GM18526 (cell line): ENCODE data around the gene HOXB6.

Experiments
- POLR2A ChIP-seq: IDR thresholded peaks from 3 replicates; pipeline ENCODE4 v1.6.1; 2011; ENCODE audit not compliant: insufficient read length; ENCODE audit errors: extremely low read depth

HOXB6 gene

DNA sequence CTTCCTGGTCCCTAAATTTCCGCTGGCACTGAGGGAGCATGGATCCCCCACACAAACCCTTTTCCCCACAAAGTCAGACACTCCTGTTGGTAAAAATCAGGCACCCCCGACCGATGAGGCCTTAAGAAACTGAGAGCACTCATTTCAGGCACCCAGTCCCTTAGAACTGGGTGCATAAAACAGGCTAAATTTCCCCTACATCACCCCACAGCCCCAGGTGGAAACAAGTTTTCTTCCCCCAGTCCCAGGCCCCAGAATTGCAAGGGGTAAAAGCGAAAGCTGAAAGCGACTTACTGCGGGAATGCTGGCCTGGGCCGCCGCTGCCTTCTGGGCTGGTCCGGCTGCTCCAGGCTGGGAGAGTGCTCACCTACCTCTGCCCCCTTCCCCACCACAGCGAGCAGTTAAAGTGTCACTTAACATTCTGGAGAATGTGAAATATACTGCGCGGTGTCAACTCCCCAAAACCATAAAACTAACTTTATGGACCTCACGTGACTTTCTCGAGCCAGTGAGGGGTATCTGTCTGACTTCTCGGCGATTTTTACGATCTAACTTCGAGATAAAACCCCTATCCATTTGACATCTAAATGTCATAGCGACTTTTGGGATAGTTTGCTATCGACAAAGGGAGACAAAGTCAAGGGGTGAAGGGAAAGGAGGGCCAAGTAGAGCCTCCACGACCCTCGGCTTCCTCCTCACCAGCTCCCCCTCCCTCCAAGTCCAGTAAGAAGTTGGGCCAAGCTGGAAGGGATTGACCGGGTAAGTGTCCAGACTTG lies 14.8 kb downstream of the HOXB6 start, which contains the start of gene HOXB3:
HOXB3 (minus strand) TSS at position 411 of the 776 bp plus-strand sequence. CDS start 37,767 bp downstream, outside the sequence.
- TF ChIP-seq POLR2A, result no peak

DNA sequence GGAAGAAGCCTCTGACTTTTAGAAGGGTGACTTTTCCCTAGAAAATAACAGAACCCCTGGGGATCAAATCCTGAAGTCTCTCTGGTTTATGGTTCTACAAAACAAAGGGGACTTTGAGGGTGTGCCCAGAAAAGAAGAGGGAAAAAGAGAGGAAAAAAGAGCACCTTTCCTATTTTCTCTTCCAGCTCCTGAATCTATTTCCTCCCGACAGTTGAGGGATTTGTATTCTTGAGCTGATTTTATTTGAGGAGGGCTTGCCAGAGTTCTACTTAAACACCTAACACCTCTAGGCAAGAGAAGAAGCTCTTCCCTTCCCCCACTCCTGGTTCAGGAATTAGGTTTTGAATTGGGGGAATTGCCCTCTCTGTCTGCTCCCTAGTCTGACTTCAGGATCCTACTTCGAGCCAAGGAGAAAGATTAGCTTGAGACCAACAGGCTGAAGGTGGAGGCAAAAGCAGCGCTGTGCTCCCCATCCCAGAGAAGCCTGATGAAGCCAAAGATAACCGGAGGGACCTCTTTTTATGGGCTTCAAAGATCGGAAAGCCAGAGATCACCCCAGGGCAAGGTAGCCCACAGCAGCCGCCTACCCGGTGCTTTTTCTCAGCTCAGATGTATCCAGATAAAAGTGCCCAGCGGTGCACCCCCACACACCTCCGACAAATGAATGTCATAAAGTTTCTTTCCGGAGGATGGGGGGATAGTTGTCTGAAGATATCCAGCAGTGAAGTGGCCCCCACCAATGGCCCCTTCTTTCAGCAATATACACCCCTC lies 15.5 kb downstream of the HOXB6 start:
- TF ChIP-seq POLR2A, result no peak

DNA sequence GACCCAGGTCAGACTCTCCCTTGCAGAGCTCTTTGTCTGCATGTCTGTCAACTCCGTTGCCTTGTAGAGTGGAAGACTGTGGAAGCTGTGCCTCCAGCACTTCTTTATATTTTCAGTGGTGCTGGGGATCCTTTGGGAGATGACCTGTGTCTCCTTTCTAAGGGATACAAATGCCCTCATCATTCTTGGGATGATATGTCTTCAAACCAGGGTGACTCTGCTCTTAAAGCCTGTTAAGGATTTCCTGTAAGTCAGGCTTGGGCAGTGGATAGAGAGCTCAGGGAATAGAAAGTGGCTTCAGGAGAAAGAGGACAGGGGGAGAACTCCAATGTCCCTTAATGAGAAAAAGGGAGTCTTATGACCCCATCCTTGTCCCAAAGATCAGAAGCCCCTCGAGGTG lies 16.3 kb downstream of the HOXB6 start:
- TF ChIP-seq POLR2A, result no peak

DNA sequence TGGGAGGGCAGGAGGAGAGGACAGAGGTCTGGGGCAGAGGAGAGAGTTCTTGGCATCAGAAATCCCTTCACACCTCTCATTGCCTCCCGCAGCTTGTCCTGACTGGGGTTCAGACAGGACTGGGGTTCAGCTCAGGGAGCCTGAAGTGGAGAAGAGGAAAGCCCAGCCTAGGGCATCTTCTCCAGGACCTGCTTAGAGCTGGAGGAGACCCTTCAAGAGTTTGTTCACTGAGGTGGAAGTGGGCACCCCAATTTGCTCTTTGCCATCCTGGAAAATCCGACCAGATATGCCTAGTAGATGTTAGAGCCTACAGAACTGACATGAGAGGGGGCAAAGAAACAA lies 16.7 kb downstream of the HOXB6 start:
- no peak for TF ChIP-seq POLR2A

DNA sequence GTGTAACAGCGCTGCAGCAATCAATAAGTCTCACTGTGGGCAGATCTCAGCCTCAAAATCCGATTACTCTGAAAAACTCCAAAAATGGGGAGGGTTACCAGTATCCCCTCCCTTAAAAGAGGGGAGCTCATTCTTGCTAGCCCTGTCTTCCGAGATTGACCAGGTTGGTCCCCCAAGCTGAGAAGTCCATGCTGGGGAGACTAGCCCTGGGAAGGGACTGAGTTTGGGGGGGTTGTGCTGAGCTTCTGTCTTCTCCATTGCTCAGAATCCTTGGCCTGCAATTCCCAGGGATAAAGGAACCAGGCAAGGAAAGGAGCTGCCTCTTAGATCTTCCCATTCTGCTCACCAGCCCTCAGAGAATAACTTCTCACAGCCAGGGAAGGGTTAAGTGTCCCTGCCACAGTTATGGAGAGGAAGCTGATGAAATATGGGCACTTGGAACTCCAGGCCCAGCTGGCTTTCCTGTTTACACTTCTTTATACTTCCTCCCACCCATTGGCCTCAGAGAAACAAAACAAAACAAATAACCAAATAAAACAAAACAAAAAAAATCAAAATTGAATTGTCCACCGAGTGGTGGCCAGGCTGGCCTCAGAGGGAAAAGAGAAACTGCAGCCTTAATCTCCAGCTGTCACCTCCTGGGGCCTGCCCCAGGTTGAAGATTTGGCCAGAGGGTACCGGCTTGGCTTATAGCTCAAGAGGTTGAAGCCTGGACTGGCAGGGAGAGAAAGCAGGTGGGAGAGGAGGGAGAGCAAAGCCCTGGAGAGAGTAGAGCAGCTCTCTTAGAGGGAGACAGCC lies 17.3 kb downstream of the HOXB6 start:
- TF ChIP-seq POLR2A, result no peak

DNA sequence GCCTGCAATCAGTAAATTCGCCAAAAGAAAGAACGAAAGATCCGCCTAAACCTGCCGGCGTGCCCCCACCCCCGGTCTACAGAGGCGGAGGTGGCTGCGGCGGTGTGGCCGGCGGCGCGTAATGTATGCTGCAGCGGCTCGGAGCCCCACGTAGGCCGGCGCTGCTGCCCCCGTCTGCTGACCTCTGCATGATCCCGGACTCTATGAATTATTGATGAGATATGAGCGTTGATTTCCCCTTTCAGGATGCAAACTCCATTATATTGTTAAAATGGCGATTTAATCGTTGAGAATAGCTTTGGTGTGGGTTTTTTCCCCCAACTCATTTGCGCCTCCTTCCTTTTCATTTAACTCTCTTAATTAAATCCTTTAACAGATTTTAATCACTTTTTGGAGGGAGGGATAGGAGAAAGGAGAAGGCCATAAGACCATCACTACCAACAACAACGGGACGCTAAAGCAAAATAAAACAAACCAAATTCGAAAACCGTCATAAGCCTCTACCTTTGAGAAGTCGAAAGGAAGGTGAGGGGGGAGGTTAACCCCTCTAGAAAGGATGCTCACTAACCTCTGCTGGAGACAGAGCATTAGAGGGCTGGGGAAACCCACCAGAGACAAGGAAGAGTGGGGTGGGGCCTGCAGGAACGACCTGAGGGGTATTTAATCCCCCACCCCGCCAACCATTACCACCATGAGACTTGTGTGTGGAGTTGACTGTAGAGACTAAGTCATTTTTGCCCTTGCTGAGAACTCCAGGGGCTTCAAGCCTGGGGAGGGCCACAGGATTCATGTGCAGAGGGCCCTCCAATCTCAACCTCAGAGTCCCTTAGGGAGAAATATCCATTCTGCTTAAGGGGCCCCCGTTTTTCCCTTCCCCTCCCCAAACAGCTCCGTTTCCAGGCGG lies 18.2 kb downstream of the HOXB6 start:
- TF ChIP-seq POLR2A, result no peak

DNA sequence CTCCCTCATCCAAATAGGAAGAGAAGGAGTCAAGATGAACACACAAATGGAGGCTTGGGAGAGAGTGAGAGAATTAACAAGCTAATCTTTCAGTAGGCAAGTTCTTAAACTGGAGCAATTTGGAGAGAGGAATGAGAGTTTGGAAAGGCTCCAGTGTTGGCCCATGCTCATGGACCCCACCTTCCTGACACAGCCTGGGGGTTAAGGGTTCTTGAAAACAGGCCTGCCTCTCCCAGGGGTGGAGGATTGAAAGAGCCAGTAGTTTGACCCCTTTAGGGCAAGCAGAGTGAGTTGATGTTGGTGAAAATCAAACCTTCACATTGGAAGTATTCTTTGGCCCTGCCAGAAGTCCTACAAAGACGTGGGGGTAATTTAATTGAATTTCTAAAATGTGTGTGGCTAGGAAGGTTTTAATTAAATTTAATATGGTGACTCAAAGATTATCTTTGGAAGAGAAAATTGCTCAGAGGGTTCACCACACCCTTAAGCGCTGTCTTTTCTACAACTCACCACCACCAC lies 20.5 kb downstream of the HOXB6 start:
- no peak for TF ChIP-seq POLR2A

DNA sequence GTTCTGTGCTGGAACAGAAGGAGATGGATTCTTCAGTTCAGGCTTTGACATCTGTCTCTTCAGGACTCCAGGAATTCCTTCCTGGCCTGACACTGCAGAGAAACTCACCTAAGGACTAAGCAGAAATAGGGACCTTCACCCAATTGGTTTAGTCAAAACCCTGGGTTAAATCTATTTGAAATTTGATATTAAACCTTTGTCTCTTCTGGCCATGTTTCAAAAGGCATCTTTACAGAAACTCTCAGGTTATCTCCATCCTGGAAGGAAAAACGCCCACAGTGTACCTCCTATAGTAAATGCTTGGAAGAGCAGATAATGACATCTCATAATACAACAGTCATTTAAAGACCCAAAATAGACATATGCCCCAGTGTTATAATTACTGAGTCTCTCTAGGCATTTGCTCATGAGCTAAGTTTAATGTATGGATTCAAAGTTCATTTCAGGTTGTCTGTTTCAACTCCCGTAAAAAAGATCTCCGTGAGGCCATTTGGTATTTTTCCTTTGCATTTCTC lies 21.0 kb downstream of the HOXB6 start:
- TF ChIP-seq POLR2A, result no peak

DNA sequence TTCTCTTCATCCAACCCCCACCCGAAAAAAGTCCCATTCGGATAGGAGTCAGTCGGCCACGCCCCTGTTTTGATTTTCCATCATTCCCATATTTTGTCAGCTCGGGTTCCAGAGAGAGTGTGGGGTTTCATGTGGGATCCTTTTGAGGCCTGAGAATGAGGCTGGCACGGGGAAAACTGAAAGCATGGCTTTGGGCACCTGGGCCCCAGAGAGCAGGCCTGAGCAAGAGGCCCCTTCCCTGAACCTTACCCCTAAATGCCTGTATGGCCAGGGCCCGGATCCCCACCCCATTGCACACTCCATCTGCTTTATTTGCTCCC lies 22.1 kb downstream of the HOXB6 start:
- no peak for TF ChIP-seq POLR2A

DNA sequence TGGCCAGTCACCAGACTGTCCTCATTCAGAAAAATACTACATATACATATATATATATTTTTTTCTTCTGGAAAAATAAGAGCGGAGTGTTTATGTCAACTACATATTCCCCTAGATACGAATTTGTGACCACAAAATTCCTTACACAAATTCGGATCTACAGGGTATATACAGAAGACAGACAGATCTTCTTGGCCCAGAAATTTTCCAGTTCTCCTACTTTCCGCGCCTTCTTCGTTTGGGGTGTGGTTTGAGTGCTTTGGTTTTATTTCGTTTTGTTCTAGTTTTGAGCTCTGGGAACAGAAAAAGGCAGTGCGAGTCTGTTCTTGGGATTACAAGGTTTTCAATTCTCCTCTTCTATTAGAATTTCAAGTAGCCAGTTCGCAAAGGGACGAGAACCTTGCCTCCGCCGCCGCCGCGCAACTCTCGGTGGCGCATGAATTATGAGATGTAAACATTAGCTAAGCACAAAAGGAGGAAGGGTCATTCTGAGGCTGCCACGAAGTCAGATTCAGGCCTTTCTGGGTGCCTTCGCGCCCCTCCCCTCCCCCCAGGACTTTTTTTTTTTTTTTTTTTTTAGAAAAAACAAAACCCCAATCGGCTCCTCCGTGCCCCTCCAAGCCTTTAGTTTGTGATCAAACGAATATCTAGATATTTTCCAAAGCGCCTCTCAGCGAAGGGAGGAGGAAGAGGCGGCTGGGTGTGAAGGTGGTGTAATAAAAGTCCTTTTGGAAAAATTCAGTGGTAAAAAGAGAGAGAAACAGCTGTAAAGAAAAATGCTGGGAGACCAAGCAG lies 24.8 kb downstream of the HOXB6 start:
- no peak for TF ChIP-seq POLR2A

DNA sequence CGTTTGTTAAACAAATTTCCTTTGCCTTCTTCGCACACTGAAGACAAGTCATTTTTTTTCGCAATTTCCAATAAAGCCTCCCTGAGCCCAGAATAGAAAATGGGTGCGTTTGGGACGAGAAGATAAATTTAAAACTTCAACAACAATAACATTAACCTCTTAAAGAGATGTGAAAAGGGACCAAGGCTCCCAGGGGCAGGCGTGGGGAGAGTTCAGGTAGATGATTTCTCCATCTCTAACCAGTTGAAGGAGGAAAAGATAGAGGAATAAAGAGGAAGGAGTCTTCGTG lies 25.4 kb downstream of the HOXB6 start:
- no peak for TF ChIP-seq POLR2A

DNA sequence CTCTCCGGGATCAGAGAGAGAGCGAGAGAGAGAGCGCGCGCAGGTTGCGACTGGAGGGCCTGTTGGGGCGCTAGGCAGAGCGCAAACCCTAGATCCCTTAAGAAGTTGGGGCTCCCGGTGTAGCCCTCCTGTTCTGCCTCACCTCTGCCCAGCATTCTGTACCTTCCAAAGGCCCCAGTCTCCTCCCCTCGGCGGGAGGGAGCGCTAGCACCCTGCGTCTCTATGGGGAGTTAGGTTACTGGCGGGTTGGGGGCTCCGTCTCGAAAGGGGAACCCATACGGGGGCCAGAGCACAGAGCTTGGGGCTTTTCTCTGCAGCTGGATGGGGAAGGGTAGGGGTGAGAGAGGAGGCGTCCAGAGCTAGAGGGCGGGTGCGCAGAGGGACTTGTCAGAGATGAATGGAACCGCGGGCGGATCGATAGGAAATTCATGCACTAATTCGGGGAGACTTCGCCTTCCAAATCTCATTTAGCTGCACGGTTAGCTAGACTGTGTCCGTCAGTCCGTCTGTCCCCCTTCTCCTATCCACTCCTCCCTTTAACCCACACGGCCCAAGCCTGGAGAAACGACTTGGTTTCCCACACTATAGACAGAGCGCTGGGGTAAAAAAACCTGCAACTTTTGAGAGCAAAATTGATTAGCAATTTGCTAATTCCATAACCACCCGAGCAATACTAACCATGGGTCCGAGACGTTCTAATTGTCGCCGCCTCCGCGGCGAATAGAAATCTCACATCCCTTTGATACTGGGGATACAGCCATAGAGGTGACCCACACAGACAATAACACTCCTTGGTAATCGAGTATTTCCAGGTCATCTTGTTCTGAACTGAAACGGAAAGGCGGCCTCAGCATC lies 25.9 kb downstream of the HOXB6 start:
- no peak for TF ChIP-seq POLR2A
